Measurements from ENCODE around the gene MGAT3. TPM values are rescaled to one million over a fixed set of nuclear protein-coding genes. Genes with fewer than 3 reads are reported as not detected.

The MGAT3 gene
- total RNA-seq, 5 donors from 2014 or later (not counting 1 experiment from before 2014, with no cell fraction given), result 0.23 to 2.7 (median 1.1) TPM

DNA sequence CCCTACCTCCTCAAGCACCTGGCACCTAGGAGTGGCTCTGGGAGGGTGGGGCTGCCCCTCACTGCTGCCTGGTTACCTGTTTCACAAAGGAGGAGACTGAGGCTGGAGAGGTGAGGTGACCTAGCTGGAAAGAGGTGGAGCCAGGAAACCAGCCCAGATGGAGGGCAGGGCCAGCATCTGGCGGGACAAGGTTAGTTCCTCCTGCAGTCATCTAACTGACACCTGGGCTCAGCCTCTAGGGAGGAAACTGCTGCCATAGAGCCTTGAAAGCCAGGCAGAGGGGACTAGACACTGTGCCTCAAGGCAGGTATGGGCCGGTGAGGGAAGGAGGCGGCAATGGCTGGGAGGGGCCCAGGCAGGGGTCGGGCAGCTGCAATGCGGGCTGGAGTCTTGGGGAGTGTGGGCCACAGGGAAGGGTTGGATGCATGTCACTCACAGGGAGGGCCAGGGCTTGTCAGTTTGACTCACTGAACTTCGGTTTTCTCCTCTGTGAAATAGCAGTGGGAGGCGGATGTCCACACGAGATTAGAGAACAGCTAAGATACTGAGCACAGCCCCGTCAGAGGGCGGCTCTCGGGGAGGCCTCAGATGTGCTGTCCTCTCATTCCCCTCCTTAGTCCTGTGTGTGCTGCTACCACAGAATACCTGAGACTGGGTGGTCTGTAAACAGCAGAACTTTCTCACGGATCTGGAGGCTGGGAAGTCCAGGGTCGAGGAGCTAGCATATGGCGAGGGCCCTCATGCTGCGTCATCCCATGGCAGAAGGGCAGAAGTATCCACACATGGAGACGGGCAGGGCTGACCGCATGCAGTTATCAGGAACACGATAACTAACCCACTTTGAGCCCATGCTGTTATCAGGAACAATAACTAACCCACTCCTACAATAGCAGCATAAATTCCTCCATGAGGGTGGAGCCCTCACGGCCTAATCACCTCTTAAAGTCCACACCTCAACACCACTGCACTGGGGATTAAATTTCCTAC lies 16.1 kb downstream of the MGAT3 start:
- no peak overlapping the region for H3K27ac ChIP-seq (ENCODE audit: low read length)
- no peaks in the 10 kb centered on the region for H3K9me3 ChIP-seq
- peaks cover 0 to 2% of the 10 kb centered on the region in 2 donors for H3K27me3 Mint-ChIP-seq
- no peaks in the 10 kb centered on the region for H3K9me3 Mint-ChIP-seq
- H3K36me3 Mint-ChIP-seq, result no peaks in the 10 kb centered on the region
- peak overlapping the region in 1 of 3 donors; percentile 54 for H3K4me3 Mint-ChIP-seq
- no peak overlapping the region for H3K4me3 ChIP-seq (ENCODE audit: control insufficient read depth in 1 of 2, extremely low read depth in 1 of 2, low read length in 1 of 2)
- no peaks in the 10 kb centered on the region for H3K36me3 ChIP-seq (ENCODE audit: control insufficient read depth in 2 of 2, extremely low read depth in 1 of 2, insufficient read depth in 1 of 2, low read length in 1 of 2)
- H3K4me1 ChIP-seq (ENCODE audit: control insufficient read depth in 1 of 2, extremely low read depth in 1 of 2, insufficient read depth in 2 of 2, low read length in 2 of 2), result peaks cover 6 to 23% of the 10 kb centered on the region in 2 experiments
- ChIA-PET POLR2A (interaction anchor here in 1 of 2 donors (0.5 kb wide), 1 partner anchor 126 kb away, joined by 7 read pairs; no protein-coding TSS in a partner anchor), CTCF (interaction anchor here in 1 of 2 donors (0.6 kb wide), 1 partner anchor 646 kb away, joined by 4 read pairs; no protein-coding TSS in a partner anchor)
- no peak for DNase-seq
- WGBS (ENCODE audit: insufficient coverage), result 96% methylated on average over 9 of the region's 19 CpGs
- no peak for ATAC-seq (replicated peaks in 1 of 4)
- peaks cover 21 to 26% (median 24%) of the 10 kb centered on the region in 3 donors for H3K4me1 Mint-ChIP-seq
- H3K27ac Mint-ChIP-seq, result peak overlapping the region in 1 of 2 donors; percentile 22
- H3K27me3 ChIP-seq (replicated peaks in 1 of 2; ENCODE audit: control insufficient read depth in 2 of 2, extremely low read depth in 1 of 2, insufficient read depth in 2 of 2, low read length in 1 of 2), result peaks cover 0 to 28% of the 10 kb centered on the region in 2 experiments

DNA sequence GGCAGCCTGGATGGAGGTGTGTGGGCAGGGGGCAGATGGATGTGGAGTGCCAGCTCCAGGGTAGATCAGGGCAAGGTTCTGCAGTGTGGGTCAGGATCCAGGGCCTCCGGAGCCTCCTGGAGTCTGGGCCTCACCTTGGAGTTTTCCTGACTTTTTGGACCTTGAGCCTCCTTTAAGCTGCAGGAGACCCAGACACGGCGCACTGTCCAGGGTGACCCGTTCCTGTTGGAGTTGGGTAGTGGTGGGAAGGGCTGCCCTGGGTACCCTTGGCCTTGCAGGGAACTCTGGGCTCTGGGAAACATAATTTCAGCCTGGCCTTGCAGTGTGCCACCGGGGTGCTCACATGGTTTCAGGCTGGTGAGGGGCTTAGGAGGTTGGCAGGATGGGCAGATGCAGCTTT lies 17.0 kb downstream of the MGAT3 start:
- ATAC-seq (replicated peaks in 1 of 4), result no peak
- no peak for DNase-seq
- Histone ChIP-seq H3K4me1 (ENCODE audit: control insufficient read depth in 1 of 2, extremely low read depth in 1 of 2, insufficient read depth in 2 of 2, low read length in 2 of 2) (peaks cover 6 to 23% of the 10 kb centered on the region in 2 experiments), H3K4me3 (ENCODE audit: control insufficient read depth in 1 of 2, extremely low read depth in 1 of 2, low read length in 1 of 2) (no peak overlapping the region), H3K9me3 (no peaks in the 10 kb centered on the region), H3K27ac (ENCODE audit: low read length) (no peak overlapping the region), H3K27me3 (replicated peaks in 1 of 2; ENCODE audit: control insufficient read depth in 2 of 2, extremely low read depth in 1 of 2, insufficient read depth in 2 of 2, low read length in 1 of 2) (peaks cover 0 to 29% of the 10 kb centered on the region in 2 experiments), H3K36me3 (ENCODE audit: control insufficient read depth in 2 of 2, extremely low read depth in 1 of 2, insufficient read depth in 1 of 2, low read length in 1 of 2) (no peaks in the 10 kb centered on the region)
- WGBS (ENCODE audit: insufficient coverage), result 92% methylated on average over 3 of the region's 5 CpGs
- Mint-ChIP-seq H3K27me3 (no peaks in the 10 kb centered on the region), H3K36me3 (no peaks in the 10 kb centered on the region), H3K4me3 (no peak overlapping the region), H3K9me3 (no peaks in the 10 kb centered on the region), H3K27ac (no peak overlapping the region), H3K4me1 (peaks cover 21 to 26% (median 24%) of the 10 kb centered on the region in 3 donors)
- POLR2A ChIA-PET, result no interaction called here
- CTCF ChIA-PET, result no interaction called here

DNA sequence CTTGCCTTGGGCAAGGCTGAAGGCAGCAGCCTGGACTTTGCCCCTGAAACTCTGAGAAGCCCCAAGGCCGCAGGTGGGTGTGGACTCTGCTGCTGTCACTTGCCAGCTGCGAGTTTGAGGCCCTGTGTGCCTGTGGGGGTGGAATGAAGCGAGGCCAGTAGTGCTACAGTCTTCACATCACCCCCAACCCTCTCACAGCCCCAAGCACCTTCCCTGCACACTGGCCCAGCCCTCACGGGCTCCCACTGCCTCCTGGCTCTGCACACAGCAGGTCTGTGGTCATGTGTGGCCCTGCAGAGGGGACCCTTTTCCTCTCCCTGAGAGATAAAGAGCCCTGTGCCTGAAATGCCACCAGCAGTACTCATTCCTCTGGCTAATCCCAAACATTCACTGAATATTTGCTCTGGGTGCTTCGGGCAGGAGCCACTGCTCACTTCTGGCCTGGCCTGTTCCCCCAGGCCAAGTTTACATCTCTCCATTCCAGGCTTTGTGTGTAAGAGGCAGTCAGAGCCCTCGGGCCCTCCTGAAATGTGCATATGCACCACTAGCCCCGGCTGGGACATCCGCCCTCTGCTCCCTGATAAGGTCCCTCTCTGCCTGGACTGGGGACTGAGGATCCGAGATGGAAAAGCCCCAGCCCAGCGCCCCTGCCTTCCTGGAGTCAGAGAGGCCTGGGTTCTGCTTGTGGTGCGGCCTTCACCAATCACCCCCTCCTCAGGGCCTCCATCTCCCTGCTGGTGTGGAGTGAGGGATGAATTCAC lies 17.7 kb downstream of the MGAT3 start:
- no peaks in the 10 kb centered on the region for H3K36me3 ChIP-seq (ENCODE audit: control insufficient read depth in 2 of 2, extremely low read depth in 1 of 2, insufficient read depth in 1 of 2, low read length in 1 of 2)
- peaks cover 0 to 23% of the 10 kb centered on the region in 2 experiments for H3K27me3 ChIP-seq (replicated peaks in 1 of 2; ENCODE audit: control insufficient read depth in 2 of 2, extremely low read depth in 1 of 2, insufficient read depth in 2 of 2, low read length in 1 of 2)
- H3K4me1 Mint-ChIP-seq, result peaks cover 21 to 26% (median 24%) of the 10 kb centered on the region in 3 donors
- no peak overlapping the region for H3K4me3 Mint-ChIP-seq
- no peaks in the 10 kb centered on the region for H3K36me3 Mint-ChIP-seq
- H3K9me3 Mint-ChIP-seq, result no peaks in the 10 kb centered on the region
- no peak overlapping the region for H3K4me3 ChIP-seq (ENCODE audit: control insufficient read depth in 1 of 2, extremely low read depth in 1 of 2, low read length in 1 of 2)
- ChIA-PET CTCF (interaction anchor here in 1 of 2 donors (0.6 kb wide), 1 partner anchor 835 kb away, joined by 6 read pairs; no protein-coding TSS in a partner anchor), POLR2A (no interaction called here)
- 83% methylated on average over 4 of the region's 11 CpGs for WGBS (ENCODE audit: insufficient coverage)
- no peak for ATAC-seq (replicated peaks in 1 of 4)
- no peaks in the 10 kb centered on the region for H3K9me3 ChIP-seq
- no peak overlapping the region for H3K27ac ChIP-seq (ENCODE audit: low read length)
- H3K27ac Mint-ChIP-seq, result no peak overlapping the region
- H3K27me3 Mint-ChIP-seq, result no peaks in the 10 kb centered on the region
- DNase-seq, result no peak
- H3K4me1 ChIP-seq (ENCODE audit: control insufficient read depth in 1 of 2, extremely low read depth in 1 of 2, insufficient read depth in 2 of 2, low read length in 2 of 2), result peaks cover 6 to 23% of the 10 kb centered on the region in 2 experiments

DNA sequence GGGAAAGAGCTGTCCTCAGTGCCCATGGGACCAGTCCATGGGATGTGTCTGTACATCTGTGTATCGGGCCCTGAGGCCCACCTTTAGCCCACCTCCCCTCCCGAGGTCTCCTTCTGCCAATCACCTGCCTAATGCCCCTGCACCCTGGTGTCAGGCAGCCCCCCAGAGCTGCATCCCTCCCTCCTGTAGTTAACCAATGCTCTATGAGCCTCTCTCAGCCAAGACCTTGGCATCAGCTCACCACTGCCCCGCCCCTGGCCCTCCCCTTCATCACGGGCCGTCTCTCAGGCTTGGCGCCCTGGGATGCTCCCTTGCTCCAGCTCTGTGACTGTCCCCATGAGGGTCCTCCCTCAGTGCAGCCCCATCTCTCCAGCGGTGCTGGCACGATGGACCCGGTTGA lies 18.5 kb downstream of the MGAT3 start:
- ChIA-PET POLR2A (no interaction called here), CTCF (interaction anchor here in 1 of 2 donors (0.6 kb wide), 1 partner anchor 834 kb away, joined by 6 read pairs; no protein-coding TSS in a partner anchor)
- 84% methylated on average over 7 of the region's 9 CpGs for WGBS (ENCODE audit: insufficient coverage)
- no peaks in the 10 kb centered on the region for H3K27me3 Mint-ChIP-seq
- Histone ChIP-seq H3K9me3 (no peaks in the 10 kb centered on the region), H3K27me3 (replicated peaks in 1 of 2; ENCODE audit: control insufficient read depth in 2 of 2, extremely low read depth in 1 of 2, insufficient read depth in 2 of 2, low read length in 1 of 2) (peaks cover 0 to 17% of the 10 kb centered on the region in 2 experiments), H3K4me1 (ENCODE audit: control insufficient read depth in 1 of 2, extremely low read depth in 1 of 2, insufficient read depth in 2 of 2, low read length in 2 of 2) (peaks cover 6 to 23% of the 10 kb centered on the region in 2 experiments), H3K36me3 (ENCODE audit: control insufficient read depth in 2 of 2, extremely low read depth in 1 of 2, insufficient read depth in 1 of 2, low read length in 1 of 2) (no peaks in the 10 kb centered on the region), H3K27ac (ENCODE audit: low read length) (no peak overlapping the region), H3K4me3 (ENCODE audit: control insufficient read depth in 1 of 2, extremely low read depth in 1 of 2, low read length in 1 of 2) (no peak overlapping the region)
- ATAC-seq (replicated peaks in 1 of 4) (no peak), DNase-seq (no peak)
- peaks cover 21 to 23% (median 21%) of the 10 kb centered on the region in 3 donors for H3K4me1 Mint-ChIP-seq
- no peak overlapping the region for H3K27ac Mint-ChIP-seq
- no peaks in the 10 kb centered on the region for H3K9me3 Mint-ChIP-seq
- H3K36me3 Mint-ChIP-seq, result no peaks in the 10 kb centered on the region
- H3K4me3 Mint-ChIP-seq, result no peak overlapping the region

DNA sequence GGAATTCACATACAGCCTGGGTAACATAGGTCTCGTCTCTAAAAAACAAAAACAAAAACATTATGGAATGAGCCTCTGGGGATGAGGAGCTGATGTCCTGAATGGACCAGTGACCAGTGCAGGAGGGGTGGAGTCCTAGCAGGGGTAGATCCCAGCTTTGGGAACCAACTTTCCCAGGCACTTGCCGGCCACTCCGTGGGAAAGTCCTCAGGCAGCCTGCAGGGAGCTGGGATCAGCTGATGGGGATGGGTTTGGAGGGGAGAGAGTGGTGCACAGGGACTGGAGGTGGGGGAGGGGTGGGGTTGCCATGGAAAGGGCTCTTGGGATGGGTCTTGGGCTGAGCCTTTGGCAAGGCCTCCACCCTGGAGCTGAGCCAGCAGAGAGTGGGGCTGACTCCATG lies 19.1 kb downstream of the MGAT3 start:
- no peak for ATAC-seq (replicated peaks in 1 of 4)
- H3K36me3 ChIP-seq (ENCODE audit: control insufficient read depth in 2 of 2, extremely low read depth in 1 of 2, insufficient read depth in 1 of 2, low read length in 1 of 2), result no peaks in the 10 kb centered on the region
- POLR2A ChIA-PET, result no interaction called here
- Mint-ChIP-seq H3K4me1 (peaks cover 19 to 21% (median 21%) of the 10 kb centered on the region in 3 donors), H3K27me3 (no peaks in the 10 kb centered on the region), H3K9me3 (no peaks in the 10 kb centered on the region), H3K27ac (no peak overlapping the region), H3K36me3 (no peaks in the 10 kb centered on the region), H3K4me3 (no peak overlapping the region)
- no peak overlapping the region for H3K4me3 ChIP-seq (ENCODE audit: control insufficient read depth in 1 of 2, extremely low read depth in 1 of 2, low read length in 1 of 2)
- no peak overlapping the region for H3K27ac ChIP-seq (ENCODE audit: low read length)
- peaks cover 0 to 19% of the 10 kb centered on the region in 2 experiments for H3K27me3 ChIP-seq (replicated peaks in 1 of 2; ENCODE audit: control insufficient read depth in 2 of 2, extremely low read depth in 1 of 2, insufficient read depth in 2 of 2, low read length in 1 of 2)
- WGBS (ENCODE audit: insufficient coverage), result 95% methylated on average over 2 of the region's 3 CpGs
- peaks cover 6 to 23% of the 10 kb centered on the region in 2 experiments for H3K4me1 ChIP-seq (ENCODE audit: control insufficient read depth in 1 of 2, extremely low read depth in 1 of 2, insufficient read depth in 2 of 2, low read length in 2 of 2)
- no peak for DNase-seq
- no peaks in the 10 kb centered on the region for H3K9me3 ChIP-seq
- CTCF ChIA-PET, result no interaction called here

DNA sequence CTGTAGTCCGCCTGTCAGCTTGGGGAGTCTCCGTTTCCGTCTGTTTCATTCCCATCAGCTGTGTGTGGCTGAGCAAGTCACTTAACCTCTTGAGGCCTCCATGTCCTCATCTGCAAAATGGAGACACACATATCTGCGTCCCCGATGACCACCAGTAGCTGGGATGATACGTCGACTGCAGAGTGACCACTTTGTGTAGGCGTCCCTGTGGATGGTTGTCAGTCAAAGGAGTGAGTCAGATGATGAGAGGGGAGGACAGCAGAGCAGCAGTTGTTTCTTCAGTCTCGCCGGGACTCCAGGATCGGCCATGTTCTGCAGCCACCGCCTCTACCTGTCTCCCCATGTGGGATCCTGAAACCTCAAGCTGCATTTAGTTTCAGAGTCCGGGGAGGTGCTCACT lies 19.9 kb downstream of the MGAT3 start:
- Mint-ChIP-seq H3K4me3 (no peak overlapping the region), H3K9me3 (no peaks in the 10 kb centered on the region), H3K27me3 (no peaks in the 10 kb centered on the region), H3K4me1 (peaks cover 15 to 16% (median 15%) of the 10 kb centered on the region in 3 donors), H3K36me3 (no peaks in the 10 kb centered on the region), H3K27ac (no peak overlapping the region)
- Histone ChIP-seq H3K27ac (ENCODE audit: low read length) (no peak overlapping the region), H3K4me3 (ENCODE audit: control insufficient read depth in 1 of 2, extremely low read depth in 1 of 2, low read length in 1 of 2) (no peak overlapping the region), H3K27me3 (replicated peaks in 1 of 2; ENCODE audit: control insufficient read depth in 2 of 2, extremely low read depth in 1 of 2, insufficient read depth in 2 of 2, low read length in 1 of 2) (peaks cover 0 to 24% of the 10 kb centered on the region in 2 experiments), H3K4me1 (ENCODE audit: control insufficient read depth in 1 of 2, extremely low read depth in 1 of 2, insufficient read depth in 2 of 2, low read length in 2 of 2) (peaks cover 5 to 16% of the 10 kb centered on the region in 2 experiments), H3K9me3 (no peaks in the 10 kb centered on the region), H3K36me3 (ENCODE audit: control insufficient read depth in 2 of 2, extremely low read depth in 1 of 2, insufficient read depth in 1 of 2, low read length in 1 of 2) (no peaks in the 10 kb centered on the region)
- DNase-seq (no peak), ATAC-seq (replicated peaks in 1 of 4) (no peak)
- CTCF ChIA-PET, result no interaction called here
- POLR2A ChIA-PET, result no interaction called here
- WGBS (ENCODE audit: insufficient coverage), result 86% methylated on average over 12 of the region's 13 CpGs
